Measurements from ENCODE around the gene GPHN.

DNA sequence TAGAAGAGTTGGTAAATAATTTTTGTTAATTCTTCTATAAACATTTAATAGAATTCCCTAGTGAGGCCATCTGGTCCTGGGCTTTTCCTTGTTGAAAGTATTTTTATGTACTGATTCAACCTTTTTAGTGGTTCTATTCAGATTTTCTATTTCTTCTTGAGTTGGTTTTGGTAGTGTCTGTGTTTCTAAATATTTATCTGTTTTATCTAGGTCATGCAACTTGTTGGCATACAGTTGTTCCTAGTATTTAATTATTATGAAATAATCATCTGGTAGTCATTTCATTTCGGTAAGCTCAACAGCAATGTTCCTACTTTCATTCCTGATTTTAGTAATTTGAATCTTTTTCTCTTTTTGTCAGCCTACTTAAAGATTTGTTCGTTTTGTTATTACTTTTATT lies 447.2 kb downstream of the GPHN start:
- TF ChIP-seq EP300 (IDR thresholded peaks at IDR 0.05) = no peak
- TF ChIP-seq, protein P1, sequence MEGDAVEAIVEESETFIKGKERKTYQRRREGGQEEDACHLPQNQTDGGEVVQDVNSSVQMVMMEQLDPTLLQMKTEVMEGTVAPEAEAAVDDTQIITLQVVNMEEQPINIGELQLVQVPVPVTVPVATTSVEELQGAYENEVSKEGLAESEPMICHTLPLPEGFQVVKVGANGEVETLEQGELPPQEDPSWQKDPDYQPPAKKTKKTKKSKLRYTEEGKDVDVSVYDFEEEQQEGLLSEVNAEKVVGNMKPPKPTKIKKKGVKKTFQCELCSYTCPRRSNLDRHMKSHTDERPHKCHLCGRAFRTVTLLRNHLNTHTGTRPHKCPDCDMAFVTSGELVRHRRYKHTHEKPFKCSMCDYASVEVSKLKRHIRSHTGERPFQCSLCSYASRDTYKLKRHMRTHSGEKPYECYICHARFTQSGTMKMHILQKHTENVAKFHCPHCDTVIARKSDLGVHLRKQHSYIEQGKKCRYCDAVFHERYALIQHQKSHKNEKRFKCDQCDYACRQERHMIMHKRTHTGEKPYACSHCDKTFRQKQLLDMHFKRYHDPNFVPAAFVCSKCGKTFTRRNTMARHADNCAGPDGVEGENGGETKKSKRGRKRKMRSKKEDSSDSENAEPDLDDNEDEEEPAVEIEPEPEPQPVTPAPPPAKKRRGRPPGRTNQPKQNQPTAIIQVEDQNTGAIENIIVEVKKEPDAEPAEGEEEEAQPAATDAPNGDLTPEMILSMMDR (IDR thresholded peaks at IDR 0.05) = no peak
- TF ChIP-seq POLR2A (IDR thresholded peaks at IDR 0.05) = no peak

Data from upper lobe of left lung (tissue), 4 donors.